ENCODE measurements around the gene DNM3.

The DNM3 gene

GRCh38 chr1:172254521-172255222 is 413.4 kb downstream of the DNM3 start:
- no peak overlapping the region for H3K4me3 ChIP-seq (ENCODE audit: low read length)
- DNase-seq (ENCODE audit: low read depth) = peak; percentile 88
- no peak for TF ChIP-seq CTCF (conservative IDR thresholded peaks at IDR 0.05; ENCODE audit: low read length)

- DNase-seq (ENCODE audit: low read depth) = no peak
- TF ChIP-seq CTCF (conservative IDR thresholded peaks at IDR 0.05; ENCODE audit: low read length) = no peak
- no peak overlapping the region for H3K4me3 ChIP-seq (ENCODE audit: low read length)
Measured at GRCh38 chr1:172255223-172255560, 413.9 kb downstream of the DNM3 start.

GRCh38 chr1:172265905-172266304 is 424.6 kb downstream of the DNM3 start:
- H3K4me3 ChIP-seq (ENCODE audit: low read length) = no peak overlapping the region
- no peak for DNase-seq (ENCODE audit: low read depth)
- no peak for TF ChIP-seq CTCF (conservative IDR thresholded peaks at IDR 0.05; ENCODE audit: low read length)

- TF ChIP-seq CTCF (conservative IDR thresholded peaks at IDR 0.05; ENCODE audit: low read length) = no peak
- DNase-seq (ENCODE audit: low read depth) = no peak
- H3K4me3 ChIP-seq (ENCODE audit: low read length) = no peak overlapping the region
Measured at GRCh38 chr1:172266528-172267174, 425.4 kb downstream of the DNM3 start.

GRCh38 chr1:172268237-172268636 is 426.9 kb downstream of the DNM3 start:
- no peak for TF ChIP-seq CTCF (conservative IDR thresholded peaks at IDR 0.05; ENCODE audit: low read length)
- peak; percentile 77 for DNase-seq (ENCODE audit: low read depth)
- H3K4me3 ChIP-seq (ENCODE audit: low read length) = no peak overlapping the region

GRCh38 chr1:172269084-172269483 is 427.8 kb downstream of the DNM3 start:
- TF ChIP-seq CTCF (conservative IDR thresholded peaks at IDR 0.05; ENCODE audit: low read length) = no peak
- H3K4me3 ChIP-seq (ENCODE audit: low read length) = no peak overlapping the region
- no peak for DNase-seq (ENCODE audit: low read depth)

- DNase-seq (ENCODE audit: low read depth) = peak; percentile 68
- H3K4me3 ChIP-seq (ENCODE audit: low read length) = no peak overlapping the region
- TF ChIP-seq CTCF (conservative IDR thresholded peaks at IDR 0.05; ENCODE audit: low read length) = 0 out of 2 replicates have a peak, but pooled peaks have one; percentile 3
Measured at GRCh38 chr1:172269644-172270043, 428.3 kb downstream of the DNM3 start.

All from AG10803 (cell line).